Left ventricle myocardium inferior (tissue), 1 donor: ENCODE measurements around the gene TEAD1. TPM values are rescaled to one million over a fixed set of nuclear protein-coding genes. Genes with fewer than 3 reads are reported as not detected.

ENCODE experiments used
- DNase-seq: peaks from one replicate; pipeline ENCODE4 v3.0.0-alpha.2; 2020
- H3K27ac ChIP-seq: fragments of 200-600 bp; replicated peaks from 2 replicates; pipeline ENCODE4 v1.8.0; 2021
- H3K27me3 ChIP-seq: fragments of 200-600 bp; 2 replicates; pipeline ENCODE4 v1.8.0; 2021; ENCODE audit warnings: low read depth
- H3K36me3 ChIP-seq: fragments of 200-600 bp; 2 replicates; pipeline ENCODE4 v1.8.0; 2021
- H3K4me1 ChIP-seq: fragments of 200-600 bp; 2 replicates; pipeline ENCODE4 v1.8.0; 2021
- H3K4me3 ChIP-seq: fragments of 200-600 bp; 2 replicates; pipeline ENCODE4 v1.8.0; 2021; ENCODE audit warnings: mild to moderate bottlenecking, moderate library complexity
- H3K9me3 ChIP-seq: fragments of 200-600 bp; replicated peaks from 2 replicates; pipeline ENCODE4 v1.8.0; 2021
- CTCF ChIP-seq: fragments of 200-600 bp; IDR thresholded peaks from 2 replicates; pipeline ENCODE4 v1.8.0; 2021; ENCODE audit warnings: antibody characterized with exemption, mild to moderate bottlenecking, borderline replicate concordance
- intact Hi-C: fragments of 100-400 bp; cut with micrococcal nuclease; formaldehyde crosslinking; loops from one replicate; pipeline ENCODE4 v1.11.0; 2022
- total RNA-seq: library from RNA; stranded (reverse); fragmentation: NEBNext Ultra II Directional; extraction: Animal tissue kit (Norgen Biotek cat#: 25700); gene quantifications from one replicate; pipeline ENCODE4 v1.2.1, GENCODE V29; 2021
- donor health status: DM: no; HTN: yes; CAD: no; lungs with severe emphysema.

TEAD1 gene
- total RNA-seq, 1 donor from 2014 or later, result 121 TPM

- intact Hi-C loops, result no loop called here
These were observed 319.4 kb downstream of the TEAD1 start for GRCh38 chr11:12993626-12994025.

More at GRCh38 chr11:12993626-12994025, 319.4 kb downstream of the TEAD1 start:
- H3K4me1 ChIP-seq, result no peaks in the 10 kb centered on the region
- no peaks in the 10 kb centered on the region for H3K36me3 ChIP-seq
- H3K27ac ChIP-seq, result no peak overlapping the region
- no peak overlapping the region for H3K4me3 ChIP-seq
- DNase-seq, result no peak
- peaks cover 3% of the 10 kb centered on the region for H3K9me3 ChIP-seq
- TF ChIP-seq CTCF, result no peak
- no peaks in the 10 kb centered on the region for H3K27me3 ChIP-seq
